Measurements from ENCODE around the gene PTPRN2. TPM values are rescaled to one million over a fixed set of nuclear protein-coding genes. Genes with fewer than 3 reads are reported as not detected.

PTPRN2 gene
- total RNA-seq, 2 experiments from 2014 or later, result 0.70 TPM; not detected in 1

GRCh38 chr7:157791261-157791660, 796.4 kb downstream of the PTPRN2 start:
- no peak for DNase-seq (ENCODE audit: low spot score)
- Histone ChIP-seq H2AFZ (ENCODE audit: low read length) (no peak overlapping the region), H3K4me2 (ENCODE audit: low read length) (no peak overlapping the region), H3K27ac (ENCODE audit: low read depth, low read length, poor library complexity, severe bottlenecking) (no peak overlapping the region), H3K36me3 (ENCODE audit: insufficient read depth, low read length) (no peaks in the 10 kb centered on the region), H3K9me2 (ENCODE audit: insufficient read depth, low read length) (no peaks in the 10 kb centered on the region), H3K9me3 (ENCODE audit: low read length) (no peaks in the 10 kb centered on the region), H3K79me2 (ENCODE audit: insufficient read depth, low read depth, low read length) (no peaks in the 10 kb centered on the region), H3K4me1 (ENCODE audit: insufficient read depth, low read length, poor library complexity, severe bottlenecking) (no peaks in the 10 kb centered on the region), H4K20me1 (ENCODE audit: insufficient read depth, low read length) (no peaks in the 10 kb centered on the region), H3K4me3 (ENCODE audit: low read depth, low read length, poor library complexity, severe bottlenecking) (no peak overlapping the region)
- ChIA-PET CTCF (ENCODE audit: unreplicated experiment) (no interaction called here), POLR2A (interaction anchor here (0.9 kb wide), 1 partner anchor 14 kb away, joined by 3 read pairs; no protein-coding TSS in a partner anchor)
- TF ChIP-seq CTCF (conservative IDR thresholded peaks at IDR 0.05; ENCODE audit: low read length) (no peak), EZH2phosphoT487 (IDR thresholded peaks at IDR 0.05; ENCODE audit: borderline replicate concordance, low read depth, low read length) (no peak)
- no TSS peak for BruUV-seq (replicated peaks)
- intact Hi-C loops (cut with micrococcal nuclease; ENCODE audit: unreplicated experiment), result no loop called here

- H2AFZ ChIP-seq (ENCODE audit: low read length), result no peak overlapping the region
- no peak overlapping the region for H3K4me2 ChIP-seq (ENCODE audit: low read length)
- H3K79me2 ChIP-seq (ENCODE audit: insufficient read depth, low read depth, low read length), result no peaks in the 10 kb centered on the region
- no TSS peak for BruUV-seq (replicated peaks)
- no peak overlapping the region for H3K4me3 ChIP-seq (ENCODE audit: low read depth, low read length, poor library complexity, severe bottlenecking)
- CTCF ChIA-PET (ENCODE audit: unreplicated experiment), result no interaction called here
- no peak overlapping the region for H3K27ac ChIP-seq (ENCODE audit: low read depth, low read length, poor library complexity, severe bottlenecking)
- no peaks in the 10 kb centered on the region for H3K9me3 ChIP-seq (ENCODE audit: low read length)
- no peaks in the 10 kb centered on the region for H3K9me2 ChIP-seq (ENCODE audit: insufficient read depth, low read length)
- H3K4me1 ChIP-seq (ENCODE audit: insufficient read depth, low read length, poor library complexity, severe bottlenecking), result no peaks in the 10 kb centered on the region
- no peaks in the 10 kb centered on the region for H3K36me3 ChIP-seq (ENCODE audit: insufficient read depth, low read length)
- no peak for DNase-seq (ENCODE audit: low spot score)
- TF ChIP-seq CTCF (conservative IDR thresholded peaks at IDR 0.05; ENCODE audit: low read length), result no peak
- no peak for TF ChIP-seq EZH2phosphoT487 (IDR thresholded peaks at IDR 0.05; ENCODE audit: borderline replicate concordance, low read depth, low read length)
- intact Hi-C loops (cut with micrococcal nuclease; ENCODE audit: unreplicated experiment), result no loop called here
- H4K20me1 ChIP-seq (ENCODE audit: insufficient read depth, low read length), result no peaks in the 10 kb centered on the region
- POLR2A ChIA-PET, result no interaction called here
These were observed 797.7 kb downstream of the PTPRN2 start for GRCh38 chr7:157789942-157790341.

GRCh38 chr7:157789094-157789493, 798.5 kb downstream of the PTPRN2 start:
- POLR2A ChIA-PET, result no interaction called here
- no TSS peak for BruUV-seq (replicated peaks)
- intact Hi-C loops (cut with micrococcal nuclease; ENCODE audit: unreplicated experiment), result no loop called here

More at GRCh38 chr7:157789094-157789493, 798.5 kb downstream of the PTPRN2 start:
- Histone ChIP-seq H4K20me1 (ENCODE audit: insufficient read depth, low read length) (no peaks in the 10 kb centered on the region), H3K4me1 (ENCODE audit: insufficient read depth, low read length, poor library complexity, severe bottlenecking) (no peaks in the 10 kb centered on the region), H3K27ac (ENCODE audit: low read depth, low read length, poor library complexity, severe bottlenecking) (no peak overlapping the region), H3K79me2 (ENCODE audit: insufficient read depth, low read depth, low read length) (no peaks in the 10 kb centered on the region), H3K9me2 (ENCODE audit: insufficient read depth, low read length) (no peaks in the 10 kb centered on the region), H3K4me2 (ENCODE audit: low read length) (no peak overlapping the region), H3K9me3 (ENCODE audit: low read length) (no peaks in the 10 kb centered on the region), H3K36me3 (ENCODE audit: insufficient read depth, low read length) (no peaks in the 10 kb centered on the region), H2AFZ (ENCODE audit: low read length) (no peak overlapping the region), H3K4me3 (ENCODE audit: low read depth, low read length, poor library complexity, severe bottlenecking) (no peak overlapping the region)
- DNase-seq (ENCODE audit: low spot score), result no peak
- CTCF ChIA-PET (ENCODE audit: unreplicated experiment), result no interaction called here
- no peak for TF ChIP-seq EZH2phosphoT487 (IDR thresholded peaks at IDR 0.05; ENCODE audit: borderline replicate concordance, low read depth, low read length)
- no peak for TF ChIP-seq CTCF (conservative IDR thresholded peaks at IDR 0.05; ENCODE audit: low read length)

Measured in OCI-LY7 (cell line).